RPMI8226 (cell line): Measurements from ENCODE around the gene NFE2L3.
"Not testable (repeated sequence)": the region's sequence is repeated elsewhere in the genome, so short reads cannot be mapped to it uniquely, and the experiment has no call there.

Experiments used
- DNase-seq: peaks from one replicate; pipeline ENCODE4 v3.0.0-alpha.2; 2015

Gene NFE2L3

GRCh38 chr7:26188206-26188956 is 36.4 kb downstream of the NFE2L3 start:
- no peak for DNase-seq

- no peak for DNase-seq
Observed at GRCh38 chr7:26188957-26189541, 37.1 kb downstream of the NFE2L3 start.

GRCh38 chr7:26189697-26190096 is 37.7 kb downstream of the NFE2L3 start:
- no peak for DNase-seq

- DNase-seq = no peak
Observed at GRCh38 chr7:26190417-26190869, 38.4 kb downstream of the NFE2L3 start.

- no peak for DNase-seq
Observed at GRCh38 chr7:26191233-26191973, 39.4 kb downstream of the NFE2L3 start.

GRCh38 chr7:26191974-26192479 is 40.0 kb downstream of the NFE2L3 start:
- DNase-seq = no peak

- no peak for DNase-seq
Observed at GRCh38 chr7:26192485-26193087, 40.6 kb downstream of the NFE2L3 start.

- DNase-seq = no peak
Observed at GRCh38 chr7:26193432-26194207, 41.6 kb downstream of the NFE2L3 start.

GRCh38 chr7:26194764-26195163 is 42.8 kb downstream of the NFE2L3 start:
- DNase-seq = not testable (repeated sequence)

- DNase-seq = no peak
Observed at GRCh38 chr7:26195182-26195581, 43.2 kb downstream of the NFE2L3 start.

GRCh38 chr7:26195867-26196657 is 44.1 kb downstream of the NFE2L3 start:
- DNase-seq = no peak

- DNase-seq = peak; percentile 33
Observed at GRCh38 chr7:26197153-26198115, 45.4 kb downstream of the NFE2L3 start.

GRCh38 chr7:26198133-26198780 is 46.3 kb downstream of the NFE2L3 start:
- peak; percentile 56 for DNase-seq

GRCh38 chr7:26198781-26199169 is 46.8 kb downstream of the NFE2L3 start:
- DNase-seq = no peak

- DNase-seq = peak; percentile 80
Observed at GRCh38 chr7:26199301-26200037, 47.5 kb downstream of the NFE2L3 start.

- DNase-seq = peak; percentile 77
Observed at GRCh38 chr7:26200038-26200443, 48.0 kb downstream of the NFE2L3 start.

GRCh38 chr7:26200444-26201246 is 48.6 kb downstream of the NFE2L3 start, which contains the start of gene HNRNPA2B1:
Gene HNRNPA2B1, minus strand, starts transcription at chr7:26200746. Its CDS starts 169 bp downstream, at chr7:26200577.
- DNase-seq = peak; percentile 99
